WTC11 (cell line): ENCODE results near the gene SERTAD1. TPM values are rescaled to one million over a fixed set of nuclear protein-coding genes. Genes with fewer than 3 reads are reported as not detected.

Experiments
- ATAC-seq: fragments of 200-7000 bp; cut with Tn5 transposase; 2 replicates; pipeline ENCODE4 v1.10.0; 2021; ENCODE audit warnings: mild to moderate bottlenecking, moderate library complexity
- CTCF ChIA-PET: fragments of 300-600 bp; sonication (Branson Sonifier 250); formaldehyde crosslinking; loops from one replicate; lab custom pipeline; 2021; ENCODE audit warnings: antibody characterized with exemption; lab: Charles Lee
- POLR2A ChIA-PET: fragments of 350-600 bp; sonication (Branson Sonifier 250); formaldehyde crosslinking; loops from one replicate; lab custom pipeline; 2021; ENCODE audit warnings: antibody characterized with exemption; lab: Charles Lee
- DNase-seq: peaks from one replicate; pipeline ENCODE4 v3.0.0; 2021; ENCODE audit warnings: low spot score
- H3K27ac Mint-ChIP-seq: 2 replicates; pipeline ENCODE4 v1.8.0; 2021; ENCODE audit warnings: mixed read lengths
- H3K27me3 Mint-ChIP-seq: 2 replicates; pipeline ENCODE4 v1.8.0; 2021; ENCODE audit warnings: low read depth, mild to moderate bottlenecking, moderate library complexity, mixed read lengths
- H3K36me3 Mint-ChIP-seq: 2 replicates; pipeline ENCODE4 v1.8.0; 2021; ENCODE audit warnings: mixed read lengths
- H3K4me1 Mint-ChIP-seq: 2 replicates; pipeline ENCODE4 v1.8.0; 2022; ENCODE audit warnings: mixed read lengths
- H3K4me3 Mint-ChIP-seq: 2 replicates; pipeline ENCODE4 v1.8.0; 2021; ENCODE audit warnings: mild to moderate bottlenecking, moderate library complexity, mixed read lengths
- H3K9me3 Mint-ChIP-seq: 2 replicates; pipeline ENCODE4 v1.8.0; 2021; ENCODE audit warnings: mixed read lengths
- AR ChIP-seq: fragments of 250-450 bp; sonication (Bioruptor Pico); IDR thresholded peaks from 2 replicates; pipeline ENCODE4 v1.9.0; 2021; ENCODE audit warnings: mild to moderate bottlenecking
- CBFB ChIP-seq: sonication (generic); formaldehyde crosslinking; IDR thresholded peaks from 2 replicates; pipeline ENCODE4 v1.8.1; 2022; ENCODE audit warnings: mild to moderate bottlenecking, low read depth, missing genetic modification reagents
- CREB1 ChIP-seq: sonication (generic); formaldehyde crosslinking; IDR thresholded peaks from 2 replicates; pipeline ENCODE4 v1.8.0; 2023; ENCODE audit warnings: mild to moderate bottlenecking, missing genetic modification reagents
- ETV6 ChIP-seq: sonication (generic); formaldehyde crosslinking; IDR thresholded peaks from 2 replicates; pipeline ENCODE4 v1.8.1; 2022; ENCODE audit warnings: mild to moderate bottlenecking, missing genetic modification reagents
- FOXJ3 ChIP-seq: sonication (generic); formaldehyde crosslinking; IDR thresholded peaks from 2 replicates; pipeline ENCODE4 v1.9.0; 2021; ENCODE audit warnings: missing genetic modification reagents, mild to moderate bottlenecking, borderline replicate concordance
- FOXP1 ChIP-seq: sonication (generic); formaldehyde crosslinking; IDR thresholded peaks from 2 replicates; pipeline ENCODE4 v1.8.0; 2022; ENCODE audit warnings: missing genetic modification reagents, mild to moderate bottlenecking, moderate library complexity, borderline replicate concordance
- IRF2 ChIP-seq: sonication (generic); formaldehyde crosslinking; IDR thresholded peaks from 2 replicates; pipeline ENCODE4 v1.8.0; 2022; ENCODE audit warnings: low read depth, missing genetic modification reagents, borderline replicate concordance
- JAZF1 ChIP-seq: fragments of 250-450 bp; sonication (Bioruptor Pico); IDR thresholded peaks from 2 replicates; pipeline ENCODE4 v1.9.0; 2021; ENCODE audit warnings: moderate library complexity, mild to moderate bottlenecking, inconsistent platforms
- JUN ChIP-seq: sonication (generic); formaldehyde crosslinking; IDR thresholded peaks from 2 replicates; pipeline ENCODE4 v1.8.0; 2023; ENCODE audit warnings: mild to moderate bottlenecking, missing genetic modification reagents
- KAT7 ChIP-seq: sonication (generic); formaldehyde crosslinking; IDR thresholded peaks from 2 replicates; pipeline ENCODE4 v1.8.1; 2023; ENCODE audit warnings: missing genetic modification reagents, mild to moderate bottlenecking, borderline replicate concordance
- MYBL2 ChIP-seq: sonication (generic); formaldehyde crosslinking; IDR thresholded peaks from 2 replicates; pipeline ENCODE4 v1.8.1; 2023; ENCODE audit warnings: mild to moderate bottlenecking, moderate library complexity, missing genetic modification reagents
- NFYB ChIP-seq: sonication (generic); formaldehyde crosslinking; conservative IDR thresholded peaks from 2 replicates; pipeline ENCODE4 v1.8.0; 2022; ENCODE audit warnings: low read depth, missing genetic modification reagents
- NR1H2 ChIP-seq: sonication (generic); formaldehyde crosslinking; IDR thresholded peaks from 2 replicates; pipeline ENCODE4 v1.9.0; 2021; ENCODE audit warnings: mild to moderate bottlenecking, moderate library complexity, missing genetic modification reagents
- TCF7 ChIP-seq: sonication (generic); formaldehyde crosslinking; IDR thresholded peaks from 2 replicates; pipeline ENCODE4 v1.8.0; 2022; ENCODE audit warnings: mild to moderate bottlenecking, low read depth, missing genetic modification reagents, moderate library complexity
- TP53 ChIP-seq: sonication (generic); formaldehyde crosslinking; IDR thresholded peaks from 2 replicates; pipeline ENCODE4 v1.8.1; 2023; ENCODE audit warnings: mild to moderate bottlenecking, missing genetic modification reagents
- ZNF263 ChIP-seq: sonication (generic); formaldehyde crosslinking; IDR thresholded peaks from 2 replicates; pipeline ENCODE4 v1.8.1; 2022; ENCODE audit warnings: low read depth, mild to moderate bottlenecking, moderate library complexity, missing genetic modification reagents
- ZNF317 ChIP-seq: sonication (generic); formaldehyde crosslinking; IDR thresholded peaks from 2 replicates; pipeline ENCODE4 v1.8.1; 2023; ENCODE audit warnings: low read depth, mild to moderate bottlenecking, moderate library complexity, missing genetic modification reagents, borderline replicate concordance
- ZNF396 ChIP-seq: fragments of 250-450 bp; sonication (Bioruptor Pico); IDR thresholded peaks from 2 replicates; pipeline ENCODE4 v1.8.0; 2021; ENCODE audit warnings: mild to moderate bottlenecking, moderate library complexity, borderline replicate concordance
- ZNF425 ChIP-seq: fragments of 250-450 bp; sonication (Bioruptor Pico); conservative IDR thresholded peaks from 2 replicates; pipeline ENCODE4 v1.9.0; 2021; ENCODE audit warnings: mild to moderate bottlenecking
- ZSCAN18 ChIP-seq: fragments of 250-450 bp; sonication (Bioruptor Pico); IDR thresholded peaks from 2 replicates; pipeline ENCODE4 v2.1.2; 2022; ENCODE audit warnings: mild to moderate bottlenecking, moderate library complexity
- total RNA-seq: library from RNA; stranded (reverse); gene quantifications from 3 replicates; pipeline ENCODE4 v1.2.3, GENCODE V29; 2021
- TF ChIP-seq, protein P1 (sequence below): sonication (generic); formaldehyde crosslinking; IDR thresholded peaks from 2 replicates; pipeline ENCODE4 v1.8.1; 2023; ENCODE audit warnings: mild to moderate bottlenecking, missing genetic modification reagents, moderate library complexity
- TF ChIP-seq, protein P2 (sequence below): sonication (generic); formaldehyde crosslinking; IDR thresholded peaks from 2 replicates; pipeline ENCODE4 v1.8.0; 2023; ENCODE audit warnings: mild to moderate bottlenecking, missing genetic modification reagents
- TF ChIP-seq, protein P3 (sequence below): sonication (generic); formaldehyde crosslinking; IDR thresholded peaks from 2 replicates; pipeline ENCODE4 v1.8.0; 2022; ENCODE audit warnings: mild to moderate bottlenecking, missing genetic modification reagents

Gene SERTAD1
- total RNA-seq, 1 experiment from 2014 or later = 6.8 TPM

DNA sequence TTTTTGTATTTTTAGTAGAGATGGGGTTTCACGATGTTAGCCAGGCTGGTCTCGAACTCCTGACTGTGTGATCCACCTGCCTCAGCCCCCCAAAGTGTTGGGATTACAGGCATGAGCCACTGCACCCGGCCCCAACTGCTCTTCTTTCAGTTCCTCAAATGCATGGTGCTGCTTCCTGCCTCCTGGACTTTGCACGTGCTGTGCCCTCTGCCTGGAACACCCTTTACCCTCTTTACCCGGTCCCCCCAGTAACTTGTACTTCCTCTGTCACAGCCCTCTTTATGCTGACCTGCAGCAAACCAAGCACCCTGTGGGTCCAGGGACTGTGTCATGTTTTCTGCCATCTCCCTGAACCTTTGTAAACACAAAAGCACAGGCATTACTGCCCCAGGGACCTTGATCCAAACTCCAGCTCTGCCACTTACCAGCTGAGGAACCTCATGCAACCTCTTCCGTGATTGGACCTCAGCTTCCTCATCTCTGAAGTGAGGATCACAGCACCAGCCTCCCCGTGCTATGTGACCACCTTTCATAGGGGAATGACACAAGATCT lies 36.0 kb upstream of the SERTAD1 start:
- POLR2A ChIA-PET = no interaction called here
- H3K27ac Mint-ChIP-seq = no peak overlapping the region
- no peak overlapping the region for H3K4me3 Mint-ChIP-seq
- H3K27me3 Mint-ChIP-seq = peaks cover 12% of the 10 kb centered on the region
- CTCF ChIA-PET = interaction anchor here (1.0 to 4.7 kb wide), 3 partner anchors 8 to 41 kb away, joined by 4 to 57 read pairs (median 7); no protein-coding TSS in a partner anchor
- no peak for ATAC-seq
- H3K4me1 Mint-ChIP-seq = peaks cover 16% of the 10 kb centered on the region
- H3K9me3 Mint-ChIP-seq = no peaks in the 10 kb centered on the region
- 0 out of 2 replicates have a peak, but pooled peaks cover 2% of the 10 kb centered on the region for H3K36me3 Mint-ChIP-seq
- no peak for DNase-seq
- TF ChIP-seq CREB1 (CRISPR knock-in tag) = no peak
- TF ChIP-seq TCF7 (CRISPR knock-in tag) = no peak
- TF ChIP-seq, protein P1, sequence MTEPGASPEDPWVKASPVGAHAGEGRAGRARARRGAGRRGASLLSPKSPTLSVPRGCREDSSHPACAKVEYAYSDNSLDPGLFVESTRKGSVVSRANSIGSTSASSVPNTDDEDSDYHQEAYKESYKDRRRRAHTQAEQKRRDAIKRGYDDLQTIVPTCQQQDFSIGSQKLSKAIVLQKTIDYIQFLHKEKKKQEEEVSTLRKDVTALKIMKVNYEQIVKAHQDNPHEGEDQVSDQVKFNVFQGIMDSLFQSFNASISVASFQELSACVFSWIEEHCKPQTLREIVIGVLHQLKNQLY (CRISPR knock-in tag) = no peak
- TF ChIP-seq FOXJ3 = no peak
- TF ChIP-seq, protein P2, sequence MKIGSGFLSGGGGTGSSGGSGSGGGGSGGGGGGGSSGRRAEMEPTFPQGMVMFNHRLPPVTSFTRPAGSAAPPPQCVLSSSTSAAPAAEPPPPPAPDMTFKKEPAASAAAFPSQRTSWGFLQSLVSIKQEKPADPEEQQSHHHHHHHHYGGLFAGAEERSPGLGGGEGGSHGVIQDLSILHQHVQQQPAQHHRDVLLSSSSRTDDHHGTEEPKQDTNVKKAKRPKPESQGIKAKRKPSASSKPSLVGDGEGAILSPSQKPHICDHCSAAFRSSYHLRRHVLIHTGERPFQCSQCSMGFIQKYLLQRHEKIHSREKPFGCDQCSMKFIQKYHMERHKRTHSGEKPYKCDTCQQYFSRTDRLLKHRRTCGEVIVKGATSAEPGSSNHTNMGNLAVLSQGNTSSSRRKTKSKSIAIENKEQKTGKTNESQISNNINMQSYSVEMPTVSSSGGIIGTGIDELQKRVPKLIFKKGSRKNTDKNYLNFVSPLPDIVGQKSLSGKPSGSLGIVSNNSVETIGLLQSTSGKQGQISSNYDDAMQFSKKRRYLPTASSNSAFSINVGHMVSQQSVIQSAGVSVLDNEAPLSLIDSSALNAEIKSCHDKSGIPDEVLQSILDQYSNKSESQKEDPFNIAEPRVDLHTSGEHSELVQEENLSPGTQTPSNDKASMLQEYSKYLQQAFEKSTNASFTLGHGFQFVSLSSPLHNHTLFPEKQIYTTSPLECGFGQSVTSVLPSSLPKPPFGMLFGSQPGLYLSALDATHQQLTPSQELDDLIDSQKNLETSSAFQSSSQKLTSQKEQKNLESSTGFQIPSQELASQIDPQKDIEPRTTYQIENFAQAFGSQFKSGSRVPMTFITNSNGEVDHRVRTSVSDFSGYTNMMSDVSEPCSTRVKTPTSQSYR = no peak
- no peak for TF ChIP-seq JAZF1 (CRISPR knock-in tag)
- TF ChIP-seq ZNF396 (CRISPR knock-in tag) = no peak
- TF ChIP-seq IRF2 (CRISPR knock-in tag) = no peak

- ChIA-PET CTCF (no interaction called here), POLR2A (no interaction called here)
- Mint-ChIP-seq H3K27me3 (peaks cover 2% of the 10 kb centered on the region; the same call in 1 of the 2 replicates), H3K4me3 (no peak overlapping the region), H3K4me1 (peaks cover 6% of the 10 kb centered on the region), H3K9me3 (no peaks in the 10 kb centered on the region), H3K27ac (no peak overlapping the region), H3K36me3 (no peaks in the 10 kb centered on the region)
- ATAC-seq (no peak), DNase-seq (no peak)
- TF ChIP-seq TP53 (CRISPR knock-in tag) (no peak), MYBL2 (CRISPR knock-in tag) (no peak), ZSCAN18 (CRISPR knock-in tag) (no peak)
These were observed 34.4 kb upstream of the SERTAD1 start for GRCh38 chr19:40460185-40460584.

- CTCF ChIA-PET = no interaction called here
- POLR2A ChIA-PET = no interaction called here
- TF ChIP-seq ZNF425 (CRISPR knock-in tag) (no peak), NR1H2 (CRISPR knock-in tag) (no peak), NFYB (CRISPR knock-in tag) (no peak), AR (CRISPR knock-in tag) (no peak), KAT7 (CRISPR knock-in tag) (no peak), JAZF1 (CRISPR knock-in tag) (no peak), FOXP1 (no peak), ZNF263 (no peak), CBFB (CRISPR knock-in tag) (no peak), JUN (CRISPR knock-in tag) (no peak), ZNF317 (CRISPR knock-in tag) (no peak), ETV6 (CRISPR knock-in tag) (no peak)
- TF ChIP-seq, protein P3, sequence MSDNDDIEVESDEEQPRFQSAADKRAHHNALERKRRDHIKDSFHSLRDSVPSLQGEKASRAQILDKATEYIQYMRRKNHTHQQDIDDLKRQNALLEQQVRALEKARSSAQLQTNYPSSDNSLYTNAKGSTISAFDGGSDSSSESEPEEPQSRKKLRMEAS (CRISPR knock-in tag) = no peak
These were observed 32.8 kb upstream of the SERTAD1 start for GRCh38 chr19:40458597-40458974.

More at GRCh38 chr19:40458597-40458974, 32.8 kb upstream of the SERTAD1 start:
- Mint-ChIP-seq H3K27ac (no peak overlapping the region), H3K4me1 (no peaks in the 10 kb centered on the region), H3K36me3 (no peaks in the 10 kb centered on the region), H3K4me3 (no peak overlapping the region), H3K27me3 (no peaks in the 10 kb centered on the region), H3K9me3 (no peaks in the 10 kb centered on the region)
- ATAC-seq (no peak), DNase-seq (no peak)
